Cardiac muscle cell (in vitro differentiated cells and primary cell): ENCODE data around the gene LRMDA. TPM values are rescaled to one million over a fixed set of nuclear protein-coding genes. Genes with fewer than 3 reads are reported as not detected.

Experiments used
- DNase-seq, 2 donors: peaks; one replicate each; pipeline versions ENCODE4 v3.0.0 to v3.0.0-alpha.2; 2010 to 2017; ENCODE audit warnings: low read depth in 1 of 2, low spot score in 1 of 2
- H3K27ac ChIP-seq: fragments of 200-600 bp; sonication (generic); 2 replicates; pipeline ENCODE4 v1.5.1; 2016
- H3K27me3 ChIP-seq: fragments of 200-600 bp; sonication (generic); 2 replicates; pipeline ENCODE4 v1.6.0; 2016; ENCODE audit warnings: control low read depth
- H3K36me3 ChIP-seq: fragments of 200-600 bp; sonication (generic); 2 replicates; pipeline ENCODE4 v1.5.1; 2016; ENCODE audit warnings: control low read depth
- H3K4me1 ChIP-seq: fragments of 200-600 bp; sonication (generic); 2 replicates; pipeline ENCODE4 v1.8.1; 2017; ENCODE audit warnings: low read depth, mild to moderate bottlenecking, mixed run types
- H3K4me3 ChIP-seq: fragments of 200-600 bp; sonication (generic); 2 replicates; pipeline ENCODE4 v1.5.1; 2016; ENCODE audit warnings: mild to moderate bottlenecking
- H3K9me3 ChIP-seq: fragments of 200-600 bp; sonication (generic); 2 replicates; pipeline ENCODE4 v1.5.1; 2017; ENCODE audit warnings: low read depth, mild to moderate bottlenecking, control low read depth
- polyA plus RNA-seq: library from polyadenylated mRNA; unstranded; fragments of >200 nt; fragmentation: Nextera tagmentation; extraction: Ambion mirVana; gene quantifications from 2 replicates; pipeline ENCODE4 v1.2.1, GENCODE V29; 2016
- total RNA-seq: library from RNA; depleted of rRNA; stranded (reverse); fragments of >200 nt; gene quantifications from 2 replicates; pipeline ENCODE4 v1.2.3, GENCODE V29; 2016
- TF ChIP-seq, protein P1 (sequence below): IDR thresholded peaks from 2 replicates; pipeline ENCODE4 v1.5.1; 2012; ENCODE audit warnings: low read depth, mild to moderate bottlenecking, low read length

LRMDA gene
- total and polyA plus RNA-seq, 2 experiments from 2014 or later = 6.2 to 11.7 TPM

DNA sequence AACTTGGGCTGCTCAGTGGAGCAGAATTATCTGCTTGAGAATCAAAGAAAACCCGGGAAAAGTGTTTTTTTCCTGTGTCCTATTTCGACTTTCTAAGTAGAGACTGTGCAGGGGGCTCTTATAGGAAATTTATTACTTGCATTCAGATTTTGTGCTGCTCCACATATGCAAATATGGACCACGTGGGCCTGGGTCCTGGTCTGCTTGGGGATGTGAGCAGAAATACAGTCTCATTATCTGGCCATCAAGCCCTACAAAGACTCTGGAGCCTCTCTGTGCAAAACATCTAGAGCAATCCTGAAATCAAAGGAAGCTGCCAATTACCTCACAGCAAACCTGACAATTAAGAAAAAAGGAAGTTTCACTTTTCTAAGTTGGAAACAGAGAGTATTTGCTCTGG is 216.9 kb downstream of the LRMDA start:
- Histone ChIP-seq H3K36me3 (no peaks in the 10 kb centered on the region), H3K4me1 (peaks cover 7% of the 10 kb centered on the region), H3K4me3 (no peak overlapping the region), H3K27ac (no peak overlapping the region), H3K27me3 (no peaks in the 10 kb centered on the region), H3K9me3 (no peaks in the 10 kb centered on the region)
- DNase-seq = no peak
- TF ChIP-seq, protein P1, sequence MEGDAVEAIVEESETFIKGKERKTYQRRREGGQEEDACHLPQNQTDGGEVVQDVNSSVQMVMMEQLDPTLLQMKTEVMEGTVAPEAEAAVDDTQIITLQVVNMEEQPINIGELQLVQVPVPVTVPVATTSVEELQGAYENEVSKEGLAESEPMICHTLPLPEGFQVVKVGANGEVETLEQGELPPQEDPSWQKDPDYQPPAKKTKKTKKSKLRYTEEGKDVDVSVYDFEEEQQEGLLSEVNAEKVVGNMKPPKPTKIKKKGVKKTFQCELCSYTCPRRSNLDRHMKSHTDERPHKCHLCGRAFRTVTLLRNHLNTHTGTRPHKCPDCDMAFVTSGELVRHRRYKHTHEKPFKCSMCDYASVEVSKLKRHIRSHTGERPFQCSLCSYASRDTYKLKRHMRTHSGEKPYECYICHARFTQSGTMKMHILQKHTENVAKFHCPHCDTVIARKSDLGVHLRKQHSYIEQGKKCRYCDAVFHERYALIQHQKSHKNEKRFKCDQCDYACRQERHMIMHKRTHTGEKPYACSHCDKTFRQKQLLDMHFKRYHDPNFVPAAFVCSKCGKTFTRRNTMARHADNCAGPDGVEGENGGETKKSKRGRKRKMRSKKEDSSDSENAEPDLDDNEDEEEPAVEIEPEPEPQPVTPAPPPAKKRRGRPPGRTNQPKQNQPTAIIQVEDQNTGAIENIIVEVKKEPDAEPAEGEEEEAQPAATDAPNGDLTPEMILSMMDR = no peak

DNA sequence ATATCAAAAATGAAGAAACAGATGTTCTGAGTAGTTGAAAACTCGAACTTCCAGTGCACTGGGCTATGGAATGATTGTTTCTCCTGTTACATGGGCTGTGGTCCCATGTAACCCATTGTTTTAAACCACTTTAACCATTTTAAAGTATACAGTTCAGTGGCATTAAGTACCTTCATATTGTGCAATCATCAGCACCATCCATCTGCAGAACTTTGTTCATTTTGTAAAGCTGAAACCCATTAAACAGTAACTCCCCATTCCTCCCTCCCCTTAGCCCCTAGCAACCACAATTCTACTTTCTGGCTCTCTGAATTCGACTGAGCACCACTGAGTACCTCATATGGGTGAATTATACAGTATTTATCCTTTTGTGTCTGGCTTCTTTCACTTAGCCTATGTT is 217.4 kb downstream of the LRMDA start:
- no peaks in the 10 kb centered on the region for H3K36me3 ChIP-seq
- peaks cover 7% of the 10 kb centered on the region for H3K4me1 ChIP-seq
- H3K9me3 ChIP-seq = no peaks in the 10 kb centered on the region
- TF ChIP-seq, protein P1 = no peak
- H3K27me3 ChIP-seq = no peaks in the 10 kb centered on the region
- no peak overlapping the region for H3K27ac ChIP-seq
- no peak overlapping the region for H3K4me3 ChIP-seq
- no peak for DNase-seq

DNA sequence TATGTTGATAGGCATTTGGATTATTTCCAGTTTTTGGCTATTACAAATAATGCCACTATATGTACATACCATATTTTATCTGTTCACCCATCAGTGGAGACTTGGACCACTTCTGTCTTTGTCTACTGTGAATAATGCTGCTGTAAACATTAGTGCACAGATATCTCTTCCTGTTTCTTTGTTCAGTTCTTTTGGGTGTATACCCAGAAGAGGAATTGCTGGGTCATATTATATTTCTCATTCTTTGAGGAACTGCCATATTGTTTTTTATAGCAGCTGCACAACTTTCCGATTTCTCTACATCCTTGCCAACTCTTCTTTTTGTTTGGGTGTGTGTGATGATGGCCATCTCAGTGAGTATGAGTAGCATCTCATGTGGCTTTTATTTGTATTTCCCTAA is 218.0 kb downstream of the LRMDA start:
- no peak overlapping the region for H3K27ac ChIP-seq
- no peaks in the 10 kb centered on the region for H3K36me3 ChIP-seq
- H3K9me3 ChIP-seq = no peaks in the 10 kb centered on the region
- H3K4me1 ChIP-seq = peaks cover 7% of the 10 kb centered on the region
- H3K4me3 ChIP-seq = no peak overlapping the region
- DNase-seq = no peak
- TF ChIP-seq, protein P1 = no peak
- no peaks in the 10 kb centered on the region for H3K27me3 ChIP-seq

DNA sequence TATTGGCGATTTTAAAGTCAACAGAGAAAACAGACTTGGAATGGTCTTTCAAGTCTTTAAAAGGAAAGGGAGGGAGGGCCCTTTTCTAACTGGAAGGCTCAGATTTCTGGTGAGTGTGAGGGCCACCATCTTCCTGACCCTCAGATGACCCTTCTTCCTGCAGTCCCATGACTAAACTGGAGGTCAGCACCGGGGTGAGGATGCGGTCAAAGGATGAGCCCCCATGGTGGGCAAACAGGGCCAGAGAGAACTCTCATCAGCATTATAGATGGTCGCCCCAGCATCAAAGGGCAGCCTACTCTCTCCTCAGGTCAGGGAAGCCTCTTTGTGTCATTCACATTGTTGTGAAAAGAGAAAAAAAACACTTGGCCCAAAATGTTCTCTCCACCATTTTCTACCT is 219.2 kb downstream of the LRMDA start:
- Histone ChIP-seq H3K9me3 (no peaks in the 10 kb centered on the region), H3K27me3 (no peaks in the 10 kb centered on the region), H3K4me3 (no peak overlapping the region), H3K36me3 (no peaks in the 10 kb centered on the region), H3K4me1 (peaks cover 7% of the 10 kb centered on the region), H3K27ac (no peak overlapping the region)
- TF ChIP-seq, protein P1 = no peak
- no peak for DNase-seq

DNA sequence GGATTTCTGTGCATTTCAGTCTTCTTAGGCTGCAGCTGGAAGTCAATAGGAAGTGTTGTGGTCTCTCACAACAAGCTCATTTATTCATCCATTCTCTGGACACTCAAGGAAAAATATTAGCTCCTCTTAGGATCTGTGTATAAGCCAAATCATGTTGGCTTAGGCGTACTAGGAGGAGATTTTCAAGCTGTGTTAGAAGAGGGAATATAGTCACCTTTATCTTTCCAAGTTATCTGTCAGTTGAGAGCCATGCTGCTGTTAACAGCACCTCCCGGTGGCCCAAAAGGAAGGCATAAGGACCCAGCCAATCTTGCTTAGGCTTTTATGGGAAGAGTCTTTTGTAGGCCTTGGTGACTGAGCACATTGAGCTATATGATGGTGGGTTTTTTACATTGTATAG is 220.0 kb downstream of the LRMDA start:
- H3K27me3 ChIP-seq = no peaks in the 10 kb centered on the region
- peaks cover 7% of the 10 kb centered on the region for H3K4me1 ChIP-seq
- H3K27ac ChIP-seq = no peak overlapping the region
- H3K36me3 ChIP-seq = no peaks in the 10 kb centered on the region
- no peaks in the 10 kb centered on the region for H3K9me3 ChIP-seq
- no peak for DNase-seq
- TF ChIP-seq, protein P1 = no peak
- H3K4me3 ChIP-seq = no peak overlapping the region
